ENCODE results near the gene PKNOX2.
"Not testable (repeated sequence)": the region's sequence is repeated elsewhere in the genome, so short reads cannot be mapped to it uniquely, and the experiment has no call there.

Gene PKNOX2

DNA sequence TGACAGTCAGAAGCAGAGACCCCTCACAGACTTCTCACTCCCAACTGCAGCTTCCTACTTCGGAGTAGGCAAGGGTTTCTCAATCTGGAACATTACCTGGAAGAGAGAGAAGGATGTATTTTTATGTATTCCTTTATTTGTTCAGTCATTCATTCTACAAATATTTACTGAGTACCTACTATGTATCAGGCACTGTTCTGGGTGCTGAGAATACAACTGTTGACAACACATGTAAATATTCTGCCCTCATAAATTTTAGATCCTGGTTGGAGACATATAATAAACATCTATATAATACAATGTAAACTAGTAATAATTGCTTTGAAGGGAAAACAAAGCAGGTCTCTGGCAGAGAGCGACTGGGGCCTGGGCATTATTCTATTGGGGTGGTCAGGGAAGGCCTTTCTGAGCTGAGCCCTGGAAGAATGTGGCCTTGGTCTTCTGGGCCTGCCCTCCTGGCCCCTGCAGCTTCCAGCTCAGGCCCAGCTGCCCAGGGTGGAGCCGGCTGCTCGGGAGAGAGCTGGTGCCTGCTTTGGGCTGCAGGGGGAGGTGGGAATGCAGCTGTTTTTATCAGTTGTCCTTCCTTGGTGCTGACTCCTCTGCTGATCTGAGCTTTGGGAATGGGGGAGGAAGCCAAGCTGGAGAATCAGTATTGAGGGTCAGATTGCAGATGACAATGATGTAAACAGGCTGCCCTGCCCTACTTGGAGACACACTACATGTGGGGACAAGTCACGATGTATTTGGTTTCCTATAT, 46.8 kb downstream of the PKNOX2 start:
- DNase-seq = no peak

DNA sequence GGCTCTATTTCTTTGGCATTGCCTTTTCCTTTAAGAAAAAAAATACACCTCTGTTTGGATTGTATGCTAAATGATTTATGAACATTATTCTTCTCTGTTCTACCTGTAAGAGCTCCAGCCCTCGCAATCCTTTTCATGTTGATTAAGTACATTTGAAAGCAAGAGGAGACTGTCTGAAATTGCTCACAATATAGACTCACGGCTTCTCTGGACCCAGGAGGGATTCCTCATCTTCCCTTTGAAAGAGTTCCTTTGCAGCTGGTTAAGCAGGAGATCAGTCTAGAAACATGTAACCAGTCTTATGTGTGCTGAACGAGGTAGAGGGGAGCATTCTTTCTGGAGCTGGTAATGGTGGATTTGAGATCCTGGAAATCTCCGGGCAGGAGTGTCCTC, 47.4 kb downstream of the PKNOX2 start:
- no peak for DNase-seq

DNA sequence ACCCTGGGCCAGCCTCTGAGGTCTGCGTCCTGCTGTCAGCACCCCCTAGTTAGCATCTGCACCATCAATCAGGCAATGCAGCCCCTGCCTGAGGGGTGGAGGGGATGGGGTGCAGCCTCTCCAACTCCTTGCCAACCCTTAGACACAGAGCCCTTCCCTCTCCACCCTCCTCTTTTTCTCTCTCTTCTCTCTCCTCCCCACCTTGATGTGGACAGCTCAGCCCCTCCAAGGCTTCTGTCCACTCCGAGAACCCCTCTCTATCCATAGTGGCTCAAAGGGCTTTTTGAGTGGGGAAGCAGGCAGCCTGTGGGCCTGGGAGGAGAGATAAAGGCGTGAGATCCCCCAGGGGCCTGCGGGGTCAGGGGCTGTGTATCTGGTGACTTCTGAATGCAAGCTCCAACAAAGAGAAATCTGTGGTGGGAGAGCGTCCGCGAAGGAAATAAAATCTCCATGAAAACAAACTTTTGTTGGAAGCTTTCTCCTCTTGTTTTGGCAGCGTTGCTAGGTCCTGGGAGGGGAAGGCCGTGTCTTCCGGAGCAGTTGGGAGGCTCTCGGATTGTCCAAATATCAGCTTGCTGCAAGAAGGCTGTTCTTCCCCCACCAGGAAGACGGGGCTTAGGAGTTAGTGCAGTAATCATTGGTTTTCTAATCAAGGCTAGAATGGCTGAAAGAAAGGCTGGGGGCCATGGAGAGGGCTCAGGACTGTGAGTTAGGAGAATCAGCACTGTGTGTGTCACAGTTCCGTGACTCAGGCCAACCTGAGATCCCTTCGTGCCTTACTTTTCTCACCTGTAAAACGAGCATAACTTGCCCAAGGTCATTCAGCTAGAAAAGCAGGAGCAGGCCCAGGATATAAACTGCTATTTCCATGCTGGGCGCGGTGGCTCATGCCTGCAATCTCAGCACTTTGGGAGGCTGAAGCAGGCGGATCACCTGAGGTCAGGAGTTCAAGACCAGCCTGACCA, 50.3 kb downstream of the PKNOX2 start:
- DNase-seq = no peak

DNA sequence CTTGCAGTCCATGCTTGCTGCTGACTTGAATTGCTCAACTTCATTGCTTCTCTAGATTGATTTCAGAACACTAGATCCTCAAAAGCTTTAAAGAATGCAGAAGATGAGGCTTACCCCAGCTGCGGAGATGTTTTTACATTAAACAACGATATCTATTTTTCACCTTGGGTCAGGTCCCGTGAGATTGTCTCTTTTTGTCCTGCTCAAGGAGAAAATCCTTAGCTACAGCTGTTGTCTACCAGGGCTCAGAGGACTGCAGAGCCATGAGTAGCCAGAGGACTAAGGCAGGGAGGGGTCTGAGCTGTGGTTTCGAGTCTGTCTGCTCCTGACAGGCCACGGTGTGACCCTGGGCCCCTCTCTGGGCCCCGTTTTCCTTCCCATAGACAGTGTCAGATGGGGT, 51.4 kb downstream of the PKNOX2 start:
- no peak for DNase-seq

DNA sequence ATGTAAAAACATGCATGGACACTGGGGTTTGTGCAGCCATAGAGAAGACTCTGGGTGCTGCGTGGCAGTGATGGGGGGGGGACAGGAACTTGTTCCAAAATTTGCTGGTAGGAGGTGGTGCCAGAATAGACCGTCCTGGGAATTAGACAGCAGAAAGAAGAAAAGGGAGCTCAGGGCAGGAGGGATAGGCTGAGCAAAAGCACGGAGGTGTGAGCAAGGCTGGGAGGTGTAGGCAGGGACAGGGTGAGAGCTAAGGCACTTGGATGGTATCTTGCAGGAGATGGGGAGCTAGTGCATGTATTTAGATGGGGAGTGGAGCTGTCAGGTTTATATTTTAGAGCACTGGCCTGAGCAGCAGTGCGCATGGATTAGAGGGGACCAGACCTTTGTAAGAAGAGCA, 53.8 kb downstream of the PKNOX2 start:
- DNase-seq = no peak

DNA sequence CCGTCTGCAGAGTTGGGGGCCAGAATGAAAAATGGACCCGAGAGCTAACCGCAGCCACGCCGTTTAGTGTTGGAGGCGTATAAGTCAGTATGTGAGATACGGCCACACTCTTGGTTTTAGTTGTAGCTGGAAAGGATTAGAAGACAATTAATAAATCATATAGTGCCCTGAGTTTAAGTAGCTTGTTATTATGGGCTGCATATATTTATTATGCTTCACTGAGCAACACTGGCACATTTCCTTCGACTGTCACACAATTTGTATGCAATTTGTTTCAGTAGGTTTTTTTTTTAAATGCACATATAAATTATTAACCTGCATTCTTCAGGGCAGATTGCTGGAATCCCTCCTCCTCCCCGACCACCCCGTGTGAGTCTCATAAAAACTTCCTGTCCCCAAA, 56.9 kb downstream of the PKNOX2 start:
- no peak for DNase-seq

DNA sequence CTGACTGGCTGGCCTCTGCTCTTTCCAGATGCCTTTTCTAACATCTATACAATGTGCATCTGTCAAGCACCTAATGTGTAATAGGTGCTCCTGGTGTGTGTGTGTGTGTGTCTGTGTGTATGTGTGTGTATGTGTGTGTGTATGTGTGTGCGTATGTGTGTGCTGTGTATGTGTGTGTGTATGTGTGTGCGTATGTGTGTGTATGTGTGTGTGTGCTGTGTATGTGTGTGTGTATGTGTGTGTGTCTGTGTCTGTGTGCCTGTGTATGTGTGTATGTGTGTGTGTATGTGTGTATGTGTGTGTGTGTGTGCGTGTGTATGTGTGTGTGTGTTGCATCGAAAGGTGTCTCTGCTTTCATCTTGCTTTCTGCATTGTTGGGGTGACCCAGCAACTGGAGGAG, 57.9 kb downstream of the PKNOX2 start:
- no peak for DNase-seq

DNA sequence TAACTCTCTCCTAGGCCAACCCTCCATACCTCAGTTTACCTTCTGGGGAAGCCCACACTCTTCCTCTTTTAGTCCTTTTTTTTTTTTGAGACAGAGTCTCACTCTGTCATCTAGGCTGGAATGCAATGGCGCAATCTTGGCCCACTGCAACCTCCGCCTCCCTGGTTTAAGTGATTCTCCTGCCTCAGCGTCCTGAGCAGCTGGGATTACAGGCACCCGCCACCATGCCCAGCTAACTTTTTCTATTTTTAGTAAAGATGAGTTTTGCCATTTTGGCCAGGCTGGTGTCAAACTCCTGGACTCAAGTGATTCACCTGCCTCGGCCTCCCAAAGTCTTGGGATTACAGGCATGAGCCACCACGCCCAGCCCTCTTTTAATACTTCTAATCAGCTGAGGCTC, 58.6 kb downstream of the PKNOX2 start:
- DNase-seq = not testable (repeated sequence)

DNA sequence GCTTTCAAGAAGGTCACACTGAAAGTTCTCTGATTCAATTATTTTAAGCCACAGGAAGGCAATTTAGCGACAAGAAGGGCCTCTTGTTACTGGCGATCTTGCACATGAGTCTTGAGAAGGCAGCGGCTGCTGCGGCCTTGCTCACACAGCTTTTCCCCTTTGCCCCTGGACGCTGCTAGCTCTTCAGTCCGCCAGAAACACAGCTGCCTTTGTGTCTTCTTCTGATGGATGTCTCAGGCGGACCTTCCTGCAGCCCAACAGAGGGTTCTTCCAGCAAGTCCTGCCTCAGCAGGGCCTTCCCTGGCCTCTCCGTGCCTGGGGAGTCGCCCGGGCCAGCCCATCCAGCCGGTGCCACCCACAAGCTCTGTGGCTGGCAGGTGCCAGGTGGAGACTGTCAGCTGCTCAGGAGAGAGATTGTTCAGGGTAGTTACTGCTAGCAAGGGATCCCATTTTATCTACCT, 59.4 kb downstream of the PKNOX2 start:
- no peak for DNase-seq

DNA sequence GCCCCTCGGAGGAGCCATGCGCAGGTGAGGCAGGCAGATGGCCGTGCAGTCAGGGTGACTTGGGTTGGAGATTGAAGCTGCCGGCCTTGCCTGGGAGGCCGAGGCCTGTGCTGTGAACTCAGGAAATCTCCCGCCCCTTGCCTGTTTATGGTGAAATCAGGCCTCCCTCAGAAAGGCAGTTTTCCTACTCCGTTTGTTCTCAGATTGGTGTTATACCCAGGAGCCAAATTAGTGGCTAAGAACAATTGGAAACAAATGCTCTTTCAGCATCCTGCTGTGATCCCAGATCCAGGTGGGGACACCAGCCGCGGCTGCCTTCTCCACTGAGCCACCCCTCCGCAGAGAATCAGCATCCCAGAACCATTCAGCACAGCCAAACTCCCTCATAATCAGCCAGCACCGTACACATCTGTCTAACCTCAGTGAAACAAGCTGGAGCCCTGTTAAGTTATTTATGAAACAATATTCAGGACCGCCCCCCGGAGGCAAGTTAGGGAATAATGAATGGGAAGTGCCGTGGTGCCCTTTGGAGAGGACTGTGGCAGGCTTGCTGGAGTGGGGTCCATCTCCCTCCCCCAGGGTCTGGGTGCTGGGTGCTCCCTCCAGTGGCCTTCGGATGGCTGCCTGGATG, 60.0 kb downstream of the PKNOX2 start:
- no peak for DNase-seq

DNA sequence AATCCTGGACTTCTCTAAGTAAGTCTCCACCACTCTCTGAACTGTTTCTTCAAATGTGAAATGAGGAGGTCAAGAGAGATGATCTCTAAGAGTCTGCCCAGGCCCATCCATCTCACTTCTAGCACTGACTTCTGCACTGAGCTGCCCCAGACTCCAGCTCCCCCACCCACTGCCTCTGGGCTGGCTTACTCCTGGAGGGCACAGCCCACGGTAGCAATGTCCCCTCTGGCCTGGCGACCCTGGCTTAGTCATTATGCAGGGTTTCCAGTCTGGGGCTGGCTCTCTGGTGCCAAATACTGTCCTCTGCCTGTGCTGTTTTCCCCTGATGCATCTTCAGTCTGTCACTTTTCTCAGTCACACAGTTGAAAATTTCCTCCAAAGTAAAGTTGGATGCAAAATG, 60.9 kb downstream of the PKNOX2 start:
- no peak for DNase-seq

DNA sequence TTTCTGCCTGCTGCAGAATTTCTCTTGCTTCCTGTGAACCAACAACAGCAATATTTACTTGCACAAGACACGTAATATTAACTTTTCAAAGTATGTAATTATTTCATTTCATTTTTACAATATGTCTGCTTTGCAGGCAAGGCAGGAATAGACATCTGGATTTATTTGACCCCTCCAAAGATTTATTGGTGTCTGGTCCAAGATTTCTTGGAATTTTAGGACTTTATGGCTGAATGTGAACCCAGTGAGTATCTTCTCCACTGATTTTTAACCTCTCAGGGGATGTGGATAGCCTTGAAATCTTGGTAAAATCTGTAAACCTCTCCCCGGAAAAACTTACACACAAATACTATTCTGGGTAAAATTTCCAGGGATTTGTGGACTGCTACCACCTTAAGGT, 61.5 kb downstream of the PKNOX2 start:
- no peak for DNase-seq

DNA sequence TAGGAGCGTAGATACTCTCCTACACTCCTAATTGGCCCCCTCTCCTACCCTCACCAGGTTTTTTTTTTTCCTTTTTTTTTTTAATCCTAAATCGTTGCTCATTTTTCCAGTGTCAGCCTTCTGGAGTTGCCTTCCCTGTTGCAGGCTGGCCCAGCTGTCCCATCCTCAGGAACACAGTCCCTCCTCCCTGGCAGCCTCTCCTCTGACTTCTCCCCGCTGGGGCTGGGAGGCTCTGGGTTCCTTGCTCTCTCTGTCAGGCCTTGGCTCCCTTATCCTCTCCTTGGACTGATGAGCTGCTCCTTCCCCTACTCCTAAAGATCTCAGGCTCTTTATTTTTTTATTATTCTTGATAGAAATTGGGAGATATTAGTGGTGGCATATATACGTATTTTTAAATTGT, 62.2 kb downstream of the PKNOX2 start:
- no peak for DNase-seq

DNA sequence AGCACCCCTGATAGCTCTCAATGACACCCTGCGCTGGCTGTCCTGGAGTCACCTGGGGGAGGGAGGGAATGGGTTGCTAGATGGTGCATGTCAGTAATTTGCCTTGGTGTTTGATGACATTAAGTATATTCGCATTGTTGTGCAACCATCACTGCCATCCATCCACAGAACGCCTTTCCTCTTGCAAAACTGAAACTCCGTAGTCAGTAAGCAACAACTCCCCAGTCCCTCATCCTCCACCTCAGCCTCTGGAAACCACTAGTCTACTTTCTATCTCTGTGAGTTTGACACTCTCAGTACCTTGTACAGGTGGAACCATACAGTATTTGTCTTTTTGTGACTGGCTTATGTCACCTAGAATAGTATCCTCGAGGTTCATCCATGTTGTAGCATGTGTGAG, 62.6 kb downstream of the PKNOX2 start:
- DNase-seq = no peak

DNA sequence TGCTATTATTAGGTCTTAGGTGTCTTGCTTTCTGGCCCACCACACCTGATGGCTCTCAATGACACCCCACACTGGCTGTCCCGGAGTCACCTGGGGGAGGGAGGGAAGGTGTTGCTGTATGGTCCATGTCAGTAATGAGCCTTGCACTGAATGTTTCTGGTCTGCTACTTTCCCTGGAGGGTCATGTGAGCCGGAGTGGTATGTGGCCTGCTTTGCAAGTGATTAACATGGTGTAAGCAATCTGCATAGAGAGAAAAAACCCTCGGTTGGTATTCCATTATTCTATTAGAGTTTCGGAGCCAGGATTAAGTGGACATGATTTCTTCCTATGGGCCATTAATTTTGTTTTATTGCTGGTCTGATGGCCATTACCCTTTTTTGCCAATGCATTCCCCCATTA, 63.9 kb downstream of the PKNOX2 start:
- DNase-seq = no peak

DNA sequence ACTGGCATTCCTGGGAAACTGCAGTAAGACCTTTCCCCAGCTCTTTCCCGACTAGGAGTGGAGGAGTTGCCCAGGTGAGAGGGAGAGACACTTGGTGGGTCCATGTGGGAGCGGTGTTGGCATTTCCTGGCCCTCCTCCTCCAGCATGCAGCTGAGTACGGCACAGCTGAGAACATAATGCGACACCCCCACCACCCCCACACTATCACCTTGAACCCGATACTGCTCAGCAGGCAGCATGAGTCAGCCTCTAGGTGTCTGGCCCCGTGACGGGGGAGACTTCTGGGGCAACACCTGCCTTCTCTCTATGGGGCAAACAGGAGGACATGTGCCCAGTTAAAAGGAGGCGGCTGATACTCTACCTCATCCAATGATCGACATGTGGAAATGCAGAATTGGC, 64.4 kb downstream of the PKNOX2 start:
- no peak for DNase-seq

DNA sequence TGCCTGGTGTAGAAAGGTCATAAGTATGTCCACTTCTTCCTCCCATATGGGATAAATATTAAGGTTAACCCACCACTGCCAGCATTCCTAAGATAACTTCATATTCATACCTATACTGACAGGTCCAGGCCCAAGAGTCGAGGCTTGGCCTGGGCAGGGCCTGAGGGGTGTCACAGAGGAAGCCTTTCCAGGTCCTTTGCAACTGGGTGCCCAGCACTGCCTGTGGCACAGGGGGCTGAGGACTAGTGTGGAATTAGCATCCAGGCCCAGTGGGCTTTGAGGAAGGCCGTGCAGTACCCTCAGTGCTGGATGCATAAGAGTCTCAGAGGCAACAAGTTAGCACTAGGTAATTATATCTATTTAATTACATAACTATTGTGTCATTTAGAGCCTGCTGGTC, 65.4 kb downstream of the PKNOX2 start:
- DNase-seq = no peak

DNA sequence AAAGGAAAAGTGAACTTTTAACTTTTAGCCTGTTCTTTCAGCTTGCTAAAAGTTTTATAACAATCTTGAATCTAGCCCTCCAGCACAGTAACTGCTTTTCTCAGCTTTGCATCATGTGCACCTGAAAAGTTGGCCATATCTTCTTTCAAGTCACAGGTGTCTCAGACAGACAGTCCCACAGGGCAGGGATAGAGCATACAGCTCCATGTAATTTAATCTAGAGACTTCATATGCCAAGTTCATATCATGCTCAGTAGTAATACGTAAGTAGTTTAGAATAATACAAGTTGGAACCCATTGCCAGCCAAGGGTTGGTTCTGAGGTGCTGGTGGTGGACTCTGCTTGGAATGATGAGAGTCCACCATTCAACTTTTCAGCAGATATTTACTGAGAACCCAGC, 68.6 kb downstream of the PKNOX2 start:
- DNase-seq = no peak

DNA sequence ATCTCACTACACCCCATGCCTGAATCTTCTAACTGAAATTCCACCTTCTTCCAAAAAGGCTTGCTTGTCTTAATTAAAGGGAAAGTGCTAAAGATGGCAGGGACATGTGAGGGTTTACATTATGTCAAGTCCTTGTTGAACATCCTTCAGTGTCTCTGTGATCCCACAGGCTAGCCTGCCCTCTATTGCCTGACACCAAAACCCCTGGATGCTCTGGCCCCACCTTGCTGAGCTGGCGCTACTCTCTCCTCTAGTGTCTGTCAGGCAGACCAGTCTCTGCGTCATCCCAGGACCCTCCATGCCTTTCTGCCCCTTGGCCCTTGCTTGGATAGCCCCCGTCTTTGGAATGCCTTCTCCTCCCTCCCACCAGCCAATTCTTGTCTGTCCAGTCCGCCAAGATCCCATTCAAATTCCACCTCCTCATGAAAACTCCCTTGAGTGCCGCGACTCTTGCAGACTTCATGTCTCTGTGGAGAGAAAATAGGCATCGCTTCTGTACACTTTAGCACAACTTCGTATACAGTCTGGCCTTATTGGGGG, 69.3 kb downstream of the PKNOX2 start:
- no peak for DNase-seq

DNA sequence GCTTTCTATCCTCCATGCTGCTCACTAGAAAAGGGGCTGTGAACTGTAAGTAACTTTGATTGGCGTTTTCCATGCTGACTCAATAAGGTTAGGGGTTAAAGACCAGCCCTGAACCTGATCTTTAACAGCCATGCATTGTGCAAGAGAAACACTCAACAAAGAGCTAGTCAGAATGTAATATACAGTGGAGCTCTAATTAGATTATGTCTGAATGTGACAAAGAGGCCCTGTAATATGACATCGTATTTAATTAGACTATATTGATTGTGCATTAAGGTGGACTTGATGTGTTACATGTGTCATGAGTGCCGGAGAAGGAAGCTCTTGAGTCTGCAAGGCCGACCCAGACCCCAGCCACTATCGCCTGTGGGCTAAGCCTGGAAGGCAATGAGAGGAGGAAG, 70.5 kb downstream of the PKNOX2 start:
- no peak for DNase-seq

DNA sequence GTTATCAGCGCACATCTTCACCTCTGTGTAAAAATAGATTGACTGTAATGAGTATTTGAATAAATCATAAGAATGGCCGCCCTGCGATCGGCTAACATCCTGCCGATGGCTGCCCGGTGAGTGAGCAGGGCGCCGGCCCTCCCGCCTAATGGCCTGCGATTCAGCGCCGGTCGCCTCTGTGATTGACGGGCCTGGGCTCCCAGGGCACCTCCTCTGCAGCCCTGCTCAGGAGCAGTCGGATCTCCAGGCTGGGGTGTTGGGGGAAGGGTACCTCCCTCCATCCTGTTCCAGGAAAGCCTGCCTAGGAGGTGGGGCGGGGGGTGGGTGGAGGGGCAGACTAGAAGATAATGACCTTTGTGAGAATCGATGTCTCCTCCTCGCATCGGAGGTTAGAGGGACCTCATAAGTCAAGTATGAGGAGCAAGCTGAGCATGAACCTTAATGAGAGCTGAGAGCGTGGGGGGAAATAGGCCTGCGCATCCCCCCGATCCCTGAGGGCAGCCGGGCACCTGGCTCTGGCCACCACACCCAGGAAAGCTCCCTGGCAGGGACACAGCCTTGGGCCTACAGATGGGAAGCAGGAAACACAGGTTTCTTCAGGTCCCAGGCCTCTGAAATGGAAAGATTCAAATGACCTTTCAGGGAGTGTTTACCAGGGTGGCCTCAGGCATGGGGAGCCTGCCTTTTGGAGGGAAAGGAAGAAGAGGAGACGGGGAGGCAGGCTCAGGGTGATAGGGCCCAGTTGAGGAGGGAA, 71.7 kb downstream of the PKNOX2 start:
- no peak for DNase-seq

Measured in CD4-positive, alpha-beta T cell treated with Interleukin-17A for 4 hours (primary cell).